ENCODE results near the gene RELT. TPM values are rescaled to one million over a fixed set of nuclear protein-coding genes. Genes with fewer than 3 reads are reported as not detected.

The RELT gene
- total RNA-seq, 1 donor from 2014 or later = 37.6 TPM

GRCh38 chr11:73391665-73392064 is 15.5 kb downstream of the RELT start:
- H3K27me3 Mint-ChIP-seq (ENCODE audit: insufficient read depth) = no peaks in the 10 kb centered on the region
- intact Hi-C loops (cut with micrococcal nuclease) = loop anchor here (2.0 kb wide), 1 partner anchor 269 kb away; no protein-coding TSS in a partner anchor
- H3K9me3 Mint-ChIP-seq = no peaks in the 10 kb centered on the region
- no peak for DNase-seq (ENCODE audit: low spot score)
- H3K4me3 Mint-ChIP-seq = no peak overlapping the region
- H3K36me3 Mint-ChIP-seq (ENCODE audit: low read depth) = peaks cover 8% of the 10 kb centered on the region
- H3K27ac Mint-ChIP-seq = no peak overlapping the region
- peaks cover 20% of the 10 kb centered on the region for H3K4me1 Mint-ChIP-seq (ENCODE audit: low read depth)

DNA sequence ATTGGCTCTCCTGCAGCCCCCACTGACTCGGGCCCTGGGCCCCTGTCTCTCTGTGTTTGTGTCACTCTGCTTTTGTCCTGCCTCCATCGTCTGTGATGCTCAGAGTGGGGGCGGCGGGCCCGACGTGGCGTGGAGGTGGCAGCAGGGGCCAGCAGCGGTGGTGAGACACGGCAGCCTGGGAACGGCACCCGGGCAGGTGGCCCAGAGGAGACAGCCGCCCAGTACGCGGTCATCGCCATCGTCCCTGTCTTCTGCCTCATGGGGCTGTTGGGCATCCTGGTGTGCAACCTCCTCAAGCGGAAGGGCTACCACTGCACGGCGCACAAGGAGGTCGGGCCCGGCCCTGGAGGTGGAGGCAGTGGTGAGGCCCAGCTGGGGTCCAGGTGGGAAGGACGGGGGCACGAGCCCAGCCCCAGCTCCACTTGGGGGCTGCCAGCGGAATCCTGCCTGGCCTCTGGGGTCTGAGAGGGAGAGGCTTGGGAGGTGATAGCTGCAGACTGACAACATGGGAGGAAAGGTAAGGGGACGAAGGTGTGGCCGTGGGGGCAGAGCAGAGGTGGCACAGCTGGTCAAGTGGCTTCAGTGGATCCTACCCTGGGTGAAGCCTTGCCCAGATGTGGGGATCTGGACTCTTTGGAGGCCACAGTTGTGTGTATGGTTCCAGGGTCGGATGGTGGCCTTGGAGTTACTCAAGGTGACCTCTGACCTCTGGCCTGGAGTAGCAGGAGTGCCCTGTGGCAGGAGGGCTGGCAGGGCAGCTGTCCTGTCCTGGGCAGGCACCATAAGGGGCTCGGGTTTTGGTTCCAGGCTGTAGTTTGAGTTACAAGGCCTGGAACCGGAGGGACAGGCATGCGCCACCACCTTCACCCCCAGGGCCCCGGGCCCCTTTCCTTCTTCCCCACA is 16.2 kb downstream of the RELT start:
- Mint-ChIP-seq H3K27me3 (ENCODE audit: insufficient read depth) (no peaks in the 10 kb centered on the region), H3K36me3 (ENCODE audit: low read depth) (peaks cover 12% of the 10 kb centered on the region), H3K4me1 (ENCODE audit: low read depth) (peaks cover 13% of the 10 kb centered on the region), H3K4me3 (no peak overlapping the region), H3K27ac (peak overlapping the region; percentile 12), H3K9me3 (no peaks in the 10 kb centered on the region)
- intact Hi-C loops (cut with micrococcal nuclease) = loop anchor here (1.0 to 2.0 kb wide), 4 partner anchors 15 to 268 kb away; no protein-coding TSS in a partner anchor
- DNase-seq (ENCODE audit: low spot score) = no peak

GRCh38 chr11:73393011-73393380 is 16.8 kb downstream of the RELT start:
- Mint-ChIP-seq H3K27ac (no peak overlapping the region), H3K4me3 (no peak overlapping the region), H3K27me3 (ENCODE audit: insufficient read depth) (no peaks in the 10 kb centered on the region), H3K36me3 (ENCODE audit: low read depth) (peaks cover 15% of the 10 kb centered on the region), H3K9me3 (no peaks in the 10 kb centered on the region), H3K4me1 (ENCODE audit: low read depth) (peaks cover 10% of the 10 kb centered on the region)
- intact Hi-C loops (cut with micrococcal nuclease) = loop anchor here (1.0 to 2.0 kb wide), 4 partner anchors 16 to 268 kb away; no protein-coding TSS in a partner anchor
- no peak for DNase-seq (ENCODE audit: low spot score)

DNA sequence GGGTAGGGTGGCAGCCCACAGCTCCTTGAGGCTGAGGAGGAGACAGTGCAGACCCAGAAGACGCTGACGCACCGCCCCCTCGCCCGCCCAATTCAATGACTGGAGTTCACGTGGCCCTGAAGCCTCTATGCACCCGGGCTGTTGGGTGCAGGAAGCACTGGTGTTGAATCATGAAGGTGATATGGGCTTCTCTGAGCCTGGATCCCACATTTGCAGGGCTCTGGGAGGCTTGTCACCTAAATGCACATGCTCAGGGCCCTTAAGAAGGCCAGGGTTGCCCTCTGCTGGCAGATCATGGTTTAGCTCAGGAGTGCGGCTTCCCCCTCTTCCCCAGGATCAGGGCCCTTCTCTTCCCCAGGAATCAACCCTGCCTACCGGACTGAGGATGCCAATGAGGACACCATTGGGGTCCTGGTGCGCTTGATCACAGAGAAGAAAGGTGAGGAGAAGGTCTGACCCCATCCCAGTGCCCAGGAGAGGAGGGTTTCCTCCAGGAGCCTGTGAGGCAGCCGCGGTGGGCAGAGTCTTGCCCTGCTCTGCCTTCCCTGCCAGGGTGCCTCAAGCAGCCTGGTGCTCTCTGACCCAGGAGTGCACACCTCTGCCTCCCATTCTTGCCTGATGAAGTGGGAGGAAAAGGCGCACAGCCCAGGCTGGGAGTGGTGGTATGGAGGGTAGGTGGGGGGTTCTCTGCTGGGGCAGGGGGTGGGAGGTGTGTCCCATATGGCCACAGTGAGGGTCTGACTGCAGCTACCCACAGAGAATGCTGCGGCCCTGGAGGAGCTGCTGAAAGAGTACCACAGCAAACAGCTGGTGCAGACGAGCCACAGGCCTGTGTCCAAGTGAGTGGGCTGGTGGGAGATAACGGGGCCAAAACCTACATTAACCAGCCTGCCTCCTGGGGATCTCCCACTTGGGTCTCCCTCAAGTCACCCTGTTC is 17.5 kb downstream of the RELT start:
- Mint-ChIP-seq H3K27me3 (ENCODE audit: insufficient read depth) (no peaks in the 10 kb centered on the region), H3K9me3 (no peaks in the 10 kb centered on the region), H3K4me3 (no peak overlapping the region), H3K36me3 (ENCODE audit: low read depth) (peaks cover 15% of the 10 kb centered on the region), H3K27ac (no peak overlapping the region), H3K4me1 (ENCODE audit: low read depth) (peaks cover 6% of the 10 kb centered on the region)
- DNase-seq (ENCODE audit: low spot score) = peak; percentile 55
- intact Hi-C loops (cut with micrococcal nuclease) = loop anchor here (1.0 to 2.0 kb wide), 4 partner anchors 16 to 267 kb away; no protein-coding TSS in a partner anchor

DNA sequence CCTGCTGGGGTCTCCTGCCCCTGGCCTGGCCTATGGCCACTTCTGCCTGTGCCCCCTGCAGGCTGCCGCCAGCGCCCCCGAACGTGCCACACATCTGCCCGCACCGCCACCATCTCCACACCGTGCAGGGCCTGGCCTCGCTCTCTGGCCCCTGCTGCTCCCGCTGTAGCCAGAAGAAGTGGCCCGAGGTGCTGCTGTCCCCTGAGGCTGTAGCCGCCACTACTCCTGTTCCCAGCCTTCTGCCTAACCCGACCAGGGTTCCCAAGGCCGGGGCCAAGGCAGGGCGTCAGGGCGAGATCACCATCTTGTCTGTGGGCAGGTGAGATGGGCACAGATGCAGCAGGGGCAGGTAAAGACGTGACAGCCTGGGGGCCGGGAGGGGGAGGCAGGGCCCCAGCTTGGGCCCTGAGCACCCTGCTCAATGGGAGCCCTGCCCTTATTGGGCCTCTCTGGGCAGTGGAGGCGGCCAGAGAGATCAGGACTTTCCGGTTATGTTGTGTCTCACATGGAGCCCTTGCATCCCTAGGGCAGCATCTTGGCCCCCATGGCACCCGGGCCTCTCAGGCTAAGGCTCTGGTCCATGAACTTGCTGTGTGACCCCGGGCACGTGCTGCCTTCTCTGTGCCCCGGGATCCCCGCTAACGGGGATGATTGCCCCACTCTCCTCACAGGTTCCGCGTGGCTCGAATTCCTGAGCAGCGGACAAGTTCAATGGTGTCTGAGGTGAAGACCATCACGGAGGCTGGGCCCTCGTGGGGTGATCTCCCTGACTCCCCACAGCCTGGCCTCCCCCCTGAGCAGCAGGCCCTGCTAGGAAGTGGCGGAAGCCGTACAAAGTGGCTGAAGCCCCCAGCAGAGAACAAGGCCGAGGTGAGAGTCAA is 18.5 kb downstream of the RELT start:
- intact Hi-C loops (cut with micrococcal nuclease) = no loop called here
- DNase-seq (ENCODE audit: low spot score) = no peak

DNA sequence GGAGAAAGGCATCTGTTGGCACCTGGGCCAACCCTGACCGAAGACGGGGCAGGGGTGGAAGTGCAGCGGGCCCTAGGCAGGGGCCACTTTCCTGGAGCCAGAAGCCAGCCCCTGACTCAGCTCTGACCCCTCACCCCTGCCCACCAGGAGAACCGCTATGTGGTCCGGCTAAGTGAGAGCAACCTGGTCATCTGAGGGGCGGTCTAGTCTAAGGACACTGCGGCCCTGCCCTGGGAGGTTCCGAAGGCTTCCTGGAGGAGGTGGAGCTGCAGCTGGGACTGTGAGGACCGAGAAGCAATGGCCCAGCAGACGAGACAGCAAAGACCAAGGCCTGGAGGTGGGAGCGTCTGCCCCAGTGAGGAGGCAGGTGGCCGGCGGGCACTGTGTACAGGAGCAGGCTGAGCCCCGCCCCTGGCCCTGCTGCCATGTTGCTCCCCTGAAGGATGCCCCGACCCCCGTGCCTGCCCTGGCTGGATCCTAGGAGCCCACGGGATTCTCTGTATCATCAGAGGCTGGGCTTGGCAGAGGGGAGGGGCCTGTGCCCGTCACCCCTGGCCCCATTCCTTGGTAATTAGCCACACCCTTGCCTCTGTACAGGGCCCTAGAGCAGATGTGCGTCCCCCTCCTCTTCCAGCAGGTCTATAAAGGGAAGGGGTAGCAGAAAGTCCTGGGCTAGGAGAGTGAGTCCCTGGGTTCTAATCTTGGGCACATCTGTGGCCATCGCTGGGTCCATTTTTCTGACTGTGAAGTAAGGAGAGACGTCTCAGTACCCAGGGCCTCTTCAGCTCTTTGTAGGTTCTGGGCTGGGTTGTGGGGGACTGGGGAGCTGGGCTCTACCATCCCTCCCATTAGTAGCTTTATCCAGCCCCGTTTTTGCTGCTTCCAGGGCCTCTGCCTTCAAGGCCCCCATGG is 19.4 kb downstream of the RELT start:
- H3K9me3 Mint-ChIP-seq = no peaks in the 10 kb centered on the region
- H3K4me1 Mint-ChIP-seq (ENCODE audit: low read depth) = peaks cover 5% of the 10 kb centered on the region
- intact Hi-C loops (cut with micrococcal nuclease) = no loop called here
- H3K4me3 Mint-ChIP-seq = no peak overlapping the region
- no peak for DNase-seq (ENCODE audit: low spot score)
- H3K27ac Mint-ChIP-seq = no peak overlapping the region
- H3K27me3 Mint-ChIP-seq (ENCODE audit: insufficient read depth) = no peaks in the 10 kb centered on the region
- H3K36me3 Mint-ChIP-seq (ENCODE audit: low read depth) = peaks cover 12% of the 10 kb centered on the region

More for the DNA sequence above, 18.5 kb downstream of the RELT start:
- Mint-ChIP-seq H3K27ac (no peak overlapping the region), H3K4me3 (no peak overlapping the region), H3K36me3 (ENCODE audit: low read depth) (peaks cover 15% of the 10 kb centered on the region), H3K9me3 (no peaks in the 10 kb centered on the region), H3K27me3 (ENCODE audit: insufficient read depth) (no peaks in the 10 kb centered on the region), H3K4me1 (ENCODE audit: low read depth) (peaks cover 8% of the 10 kb centered on the region)

GRCh38 chr11:73396251-73396930 is 20.2 kb downstream of the RELT start:
- no peak overlapping the region for H3K27ac Mint-ChIP-seq
- H3K36me3 Mint-ChIP-seq (ENCODE audit: low read depth) = peaks cover 14% of the 10 kb centered on the region
- H3K4me3 Mint-ChIP-seq = no peak overlapping the region
- DNase-seq (ENCODE audit: low spot score) = no peak
- intact Hi-C loops (cut with micrococcal nuclease) = no loop called here
- H3K27me3 Mint-ChIP-seq (ENCODE audit: insufficient read depth) = no peaks in the 10 kb centered on the region
- peaks cover 8% of the 10 kb centered on the region for H3K4me1 Mint-ChIP-seq (ENCODE audit: low read depth)
- no peaks in the 10 kb centered on the region for H3K9me3 Mint-ChIP-seq

DNA sequence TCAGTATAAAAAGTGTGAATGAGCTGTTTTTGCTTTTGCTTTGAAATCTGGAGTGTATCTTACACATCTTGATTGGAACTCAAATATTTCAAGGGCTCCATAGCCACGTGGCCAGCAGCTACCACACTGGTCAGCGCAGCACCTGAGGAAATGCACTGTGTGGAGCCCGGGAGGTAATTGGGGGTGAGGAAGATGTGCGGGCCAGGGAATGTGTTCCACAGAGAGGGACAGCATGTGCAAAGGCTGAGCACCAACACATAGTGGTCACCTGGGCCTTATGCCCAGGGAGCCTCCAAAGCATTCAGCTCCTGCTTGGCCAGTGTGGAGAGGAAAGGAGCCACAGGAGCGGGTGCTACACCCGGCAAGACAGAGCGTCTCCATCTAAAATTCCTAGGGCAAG is 20.8 kb downstream of the RELT start:
- intact Hi-C loops (cut with micrococcal nuclease) = no loop called here
- peaks cover 8% of the 10 kb centered on the region for H3K4me1 Mint-ChIP-seq (ENCODE audit: low read depth)
- no peak overlapping the region for H3K27ac Mint-ChIP-seq
- H3K27me3 Mint-ChIP-seq (ENCODE audit: insufficient read depth) = no peaks in the 10 kb centered on the region
- peaks cover 14% of the 10 kb centered on the region for H3K36me3 Mint-ChIP-seq (ENCODE audit: low read depth)
- H3K9me3 Mint-ChIP-seq = no peaks in the 10 kb centered on the region
- H3K4me3 Mint-ChIP-seq = no peak overlapping the region
- DNase-seq (ENCODE audit: low spot score) = no peak

- peak overlapping the region; percentile 55 for H3K27ac Mint-ChIP-seq
- no peaks in the 10 kb centered on the region for H3K9me3 Mint-ChIP-seq
- peaks cover 14% of the 10 kb centered on the region for H3K36me3 Mint-ChIP-seq (ENCODE audit: low read depth)
- DNase-seq (ENCODE audit: low spot score) = no peak
- no peak overlapping the region for H3K4me3 Mint-ChIP-seq
- H3K4me1 Mint-ChIP-seq (ENCODE audit: low read depth) = peaks cover 8% of the 10 kb centered on the region
- no peaks in the 10 kb centered on the region for H3K27me3 Mint-ChIP-seq (ENCODE audit: insufficient read depth)
- intact Hi-C loops (cut with micrococcal nuclease) = no loop called here
Observed at GRCh38 chr11:73397468-73398131, 21.4 kb downstream of the RELT start.

- H3K4me1 Mint-ChIP-seq (ENCODE audit: low read depth) = peaks cover 8% of the 10 kb centered on the region
- no peaks in the 10 kb centered on the region for H3K27me3 Mint-ChIP-seq (ENCODE audit: insufficient read depth)
- no peak overlapping the region for H3K4me3 Mint-ChIP-seq
- H3K27ac Mint-ChIP-seq = peak overlapping the region; percentile 55
- intact Hi-C loops (cut with micrococcal nuclease) = no loop called here
- peaks cover 14% of the 10 kb centered on the region for H3K36me3 Mint-ChIP-seq (ENCODE audit: low read depth)
- no peaks in the 10 kb centered on the region for H3K9me3 Mint-ChIP-seq
- no peak for DNase-seq (ENCODE audit: low spot score)
Observed at GRCh38 chr11:73398132-73398526, 21.9 kb downstream of the RELT start.

DNA sequence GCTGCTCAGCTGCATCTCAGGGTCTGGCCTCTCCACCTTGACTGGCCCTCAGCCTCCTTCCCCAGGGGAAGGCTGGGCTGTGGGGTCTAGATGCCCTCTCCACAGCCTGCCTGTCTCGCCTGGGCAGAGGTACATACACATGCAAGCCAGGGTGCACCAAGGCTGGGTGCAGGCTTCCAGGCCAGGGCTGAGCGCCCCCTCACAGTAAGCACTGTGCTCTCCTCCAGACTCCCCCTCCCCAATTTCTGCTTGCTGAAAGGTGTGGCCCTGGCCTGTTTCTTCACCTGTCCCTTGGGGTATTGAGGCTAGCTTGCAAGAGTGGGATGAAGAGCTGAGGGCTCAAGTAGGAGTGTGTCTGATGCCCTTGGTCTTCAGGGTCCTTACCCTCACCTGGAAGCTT is 22.5 kb downstream of the RELT start:
- no peak overlapping the region for H3K4me3 Mint-ChIP-seq
- no peak for DNase-seq (ENCODE audit: low spot score)
- intact Hi-C loops (cut with micrococcal nuclease) = no loop called here
- H3K27ac Mint-ChIP-seq = no peak overlapping the region
- peaks cover 8% of the 10 kb centered on the region for H3K4me1 Mint-ChIP-seq (ENCODE audit: low read depth)
- no peaks in the 10 kb centered on the region for H3K9me3 Mint-ChIP-seq
- no peaks in the 10 kb centered on the region for H3K27me3 Mint-ChIP-seq (ENCODE audit: insufficient read depth)
- H3K36me3 Mint-ChIP-seq (ENCODE audit: low read depth) = peaks cover 14% of the 10 kb centered on the region
